GM19452 (cell line): Measurements from ENCODE around the gene PNMA6A.
"Not testable (repeated sequence)": the region's sequence is repeated elsewhere in the genome, so short reads cannot be mapped to it uniquely, and the experiment has no call there.

Experiments used
- ATAC-seq: cut with Tn5 transposase; IDR thresholded peaks from one replicate; pipeline ENCODE4 v1.9.1; 2021; ENCODE audit not compliant: unreplicated experiment

The PNMA6A gene

GRCh38 chrX:153071909-153072583 is at the start of gene PNMA6A:
Gene PNMA6A (plus strand): TSS chrX:153072454. CDS start chrX:153073063, 609 bp downstream.
- not testable (repeated sequence) for ATAC-seq

DNA sequence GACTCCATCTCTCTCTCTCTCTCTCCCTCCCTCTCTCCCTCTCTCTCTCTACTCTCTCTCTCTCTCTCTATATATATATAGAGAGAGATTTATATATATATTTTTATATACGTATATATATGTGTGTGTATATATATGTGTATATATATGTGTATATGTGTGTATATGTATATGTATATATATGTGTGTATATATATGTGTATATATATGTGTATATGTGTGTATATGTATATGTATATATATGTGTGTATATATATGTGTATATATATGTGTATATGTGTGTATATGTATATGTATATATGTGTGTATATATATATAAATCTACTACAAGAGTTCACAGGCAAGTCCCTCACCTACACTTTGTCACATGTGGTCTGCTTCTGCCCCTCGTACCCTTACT is 45.8 kb upstream of the PNMA6A start:
- not testable (repeated sequence) for ATAC-seq

- ATAC-seq, result not testable (repeated sequence)
Observed at GRCh38 chrX:153028487-153028886, 43.8 kb upstream of the PNMA6A start.

DNA sequence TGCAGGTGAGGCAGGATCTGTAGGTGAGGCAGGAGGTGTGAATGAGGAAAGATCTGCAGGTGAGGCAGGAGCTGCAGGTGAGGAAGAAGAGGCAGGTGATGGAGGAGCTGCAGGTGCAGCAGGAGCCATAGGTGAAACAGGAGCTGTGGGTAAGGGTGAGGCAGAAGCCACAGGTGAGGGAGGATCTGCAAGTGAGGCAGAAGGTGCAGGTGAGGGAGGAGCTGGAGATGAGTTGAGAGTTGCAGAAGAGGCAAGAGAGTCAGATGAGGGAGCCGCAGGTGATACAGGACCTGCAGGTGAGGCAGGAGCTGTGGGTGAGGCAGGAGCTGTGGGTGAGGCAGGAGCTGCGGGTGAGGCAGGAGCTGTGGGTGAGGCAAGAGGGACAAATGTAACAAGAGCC is 43.1 kb upstream of the PNMA6A start:
- ATAC-seq, result no peak

- ATAC-seq, result no peak
Observed at GRCh38 chrX:153029875-153030274, 42.4 kb upstream of the PNMA6A start.

DNA sequence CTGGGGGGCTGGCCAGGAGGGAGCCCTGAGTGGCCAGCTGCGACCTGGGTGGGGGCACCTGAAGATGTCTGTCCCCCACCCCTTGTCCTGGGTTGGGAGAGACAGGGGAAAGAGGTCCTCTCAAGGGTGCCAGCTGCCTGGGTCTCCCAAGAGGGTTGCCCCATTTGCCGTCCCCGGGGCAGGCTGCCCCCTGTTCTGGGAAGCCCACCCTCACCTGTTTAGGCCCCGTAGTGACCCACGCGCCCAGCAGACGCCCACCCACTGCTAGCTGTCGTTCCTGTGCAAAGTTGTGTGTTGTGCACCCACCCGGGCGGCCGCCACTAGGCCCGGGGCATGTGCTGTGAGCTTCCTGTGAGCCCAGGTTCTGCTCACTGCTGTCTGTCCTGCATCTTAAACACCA is 41.5 kb upstream of the PNMA6A start:
- no peak for ATAC-seq

- peak; percentile 86 for ATAC-seq
Observed at GRCh38 chrX:153032397-153033118, 39.7 kb upstream of the PNMA6A start.

DNA sequence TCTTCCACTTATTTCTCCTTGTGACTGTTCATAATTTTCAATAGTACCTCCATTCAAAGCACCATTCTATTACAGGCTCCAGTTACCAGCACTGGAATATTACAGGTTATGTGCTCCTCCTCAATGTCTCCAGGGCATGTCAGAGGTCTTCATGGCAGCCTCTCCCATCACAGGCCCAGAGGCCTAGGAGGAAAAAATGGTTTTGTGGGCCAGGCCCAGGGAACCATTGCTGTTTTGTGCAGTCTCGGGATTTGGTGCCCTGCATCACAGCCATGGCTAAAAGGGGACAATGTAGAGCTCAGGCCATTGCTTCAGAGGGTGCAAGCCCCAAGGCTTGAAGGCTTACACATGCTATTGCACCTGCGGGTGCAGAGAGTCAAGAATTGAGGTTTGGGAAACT is 23.2 kb upstream of the PNMA6A start:
- no peak for ATAC-seq

- no peak for ATAC-seq
Observed at GRCh38 chrX:153052534-153052933, 19.7 kb upstream of the PNMA6A start.

DNA sequence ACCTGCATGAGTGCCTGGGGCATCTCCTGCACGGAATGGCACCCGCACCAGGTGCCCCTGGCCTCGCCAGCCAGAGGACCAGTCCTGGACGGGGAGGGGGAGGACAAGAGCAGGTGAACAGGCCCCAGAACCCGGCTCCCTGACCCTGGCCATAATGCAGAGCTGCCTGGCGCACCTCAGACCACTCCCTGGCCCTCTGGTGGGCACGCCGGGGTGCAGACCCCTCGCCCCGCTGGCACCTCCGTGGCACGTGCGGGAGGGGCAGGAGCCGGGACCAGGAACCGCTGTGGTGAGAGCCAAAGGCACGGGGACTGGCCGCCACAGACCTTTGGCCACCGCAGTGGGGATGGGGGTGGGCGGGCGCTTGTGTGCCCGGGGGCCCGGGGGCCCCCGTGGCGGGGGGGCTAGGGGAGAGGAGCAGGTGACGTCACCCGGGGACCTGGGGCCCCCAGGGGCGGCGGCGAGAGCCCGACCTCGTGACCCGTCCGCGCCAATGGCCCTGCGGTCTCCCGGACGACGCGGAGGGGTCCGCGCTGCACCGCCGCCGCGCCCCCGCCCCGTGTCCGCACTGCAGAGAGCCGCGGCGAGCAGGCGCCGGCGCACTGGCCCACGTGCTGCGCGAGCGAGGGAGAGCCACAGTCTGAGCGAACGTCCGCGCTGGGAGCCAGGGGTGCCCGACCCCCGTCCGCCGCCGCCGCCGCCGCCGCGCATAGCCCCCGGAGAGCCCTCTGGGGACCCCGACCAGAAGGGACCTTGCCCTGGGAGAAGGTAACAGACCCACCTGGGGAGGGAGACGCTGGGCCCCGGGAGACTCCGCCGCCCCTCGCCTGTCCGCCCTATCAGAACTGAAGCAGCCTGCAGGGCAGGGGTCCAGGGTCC is 16.1 kb upstream of the PNMA6A start, which contains the start of gene PNMA3:
Gene PNMA3 (plus strand): TSS at position 600 of the 879 bp plus-strand sequence. CDS start 586 bp downstream, outside the sequence.
- ATAC-seq, result no peak

GRCh38 chrX:153057281-153057680 is 15.0 kb upstream of the PNMA6A start:
- ATAC-seq, result no peak

DNA sequence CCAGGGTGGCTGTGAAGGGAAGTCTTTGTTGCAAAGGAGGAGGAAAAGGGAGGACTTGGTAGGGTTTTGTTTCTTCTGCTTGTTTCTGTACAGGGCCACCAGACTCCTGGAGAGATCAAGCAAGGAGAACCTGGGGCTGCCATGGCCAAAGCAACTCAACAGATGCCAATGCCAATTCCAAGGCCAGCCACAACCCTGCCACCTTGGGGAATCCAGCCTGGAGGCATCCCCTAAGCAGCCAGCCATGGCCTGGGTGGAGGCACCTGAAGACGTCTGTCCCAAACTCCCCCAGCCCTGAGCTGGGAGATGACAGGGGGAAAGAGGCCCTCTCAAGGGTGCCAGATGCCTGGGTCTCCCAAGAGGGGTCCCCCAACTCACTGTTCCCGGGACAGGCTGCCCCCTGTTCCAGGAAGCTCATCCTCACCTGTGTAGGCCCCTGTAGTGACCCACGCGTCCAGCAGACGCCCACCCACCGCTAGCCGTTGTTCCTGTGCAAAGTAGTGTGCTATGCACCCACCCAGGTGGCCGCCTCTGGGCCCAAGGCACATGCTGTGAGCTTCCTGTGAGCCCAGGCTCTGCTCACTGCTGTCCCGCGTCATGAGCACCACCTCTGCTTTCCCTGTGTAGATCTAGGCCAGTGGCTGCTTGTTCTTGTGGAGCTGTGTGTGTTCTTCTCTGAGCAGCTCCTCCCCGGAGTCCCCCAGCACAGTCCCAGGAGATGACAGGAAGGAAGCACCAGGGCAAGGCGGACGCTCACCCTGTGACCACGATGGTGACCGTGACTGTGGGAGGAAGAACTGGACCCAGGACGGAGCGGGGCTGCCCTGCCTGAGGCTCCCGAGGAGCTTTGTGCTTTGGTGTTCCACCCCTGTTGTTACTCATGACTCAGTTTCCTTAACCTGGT is 12.8 kb upstream of the PNMA6A start:
- no peak for ATAC-seq

- ATAC-seq, result no peak
Observed at GRCh38 chrX:153060095-153060445, 12.2 kb upstream of the PNMA6A start.

DNA sequence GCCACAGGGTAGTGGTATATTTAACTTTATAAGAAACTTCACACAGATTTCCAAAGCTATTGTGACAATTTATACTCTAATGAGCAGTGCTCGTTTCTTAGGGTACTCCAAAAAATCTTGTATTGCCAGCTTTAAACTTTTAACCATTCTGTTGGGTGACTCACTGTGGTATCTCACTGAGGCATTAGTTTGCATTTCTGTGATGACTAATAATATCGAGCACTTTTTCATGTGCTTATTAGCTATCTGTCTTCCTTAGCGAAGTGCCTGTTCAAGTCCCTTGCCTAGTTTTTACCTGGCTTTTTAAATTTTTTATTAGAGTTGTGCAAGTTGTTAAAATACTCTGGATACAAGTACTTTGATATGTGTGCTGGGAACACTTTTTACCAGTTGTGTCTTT is 10.5 kb upstream of the PNMA6A start:
- no peak for ATAC-seq

DNA sequence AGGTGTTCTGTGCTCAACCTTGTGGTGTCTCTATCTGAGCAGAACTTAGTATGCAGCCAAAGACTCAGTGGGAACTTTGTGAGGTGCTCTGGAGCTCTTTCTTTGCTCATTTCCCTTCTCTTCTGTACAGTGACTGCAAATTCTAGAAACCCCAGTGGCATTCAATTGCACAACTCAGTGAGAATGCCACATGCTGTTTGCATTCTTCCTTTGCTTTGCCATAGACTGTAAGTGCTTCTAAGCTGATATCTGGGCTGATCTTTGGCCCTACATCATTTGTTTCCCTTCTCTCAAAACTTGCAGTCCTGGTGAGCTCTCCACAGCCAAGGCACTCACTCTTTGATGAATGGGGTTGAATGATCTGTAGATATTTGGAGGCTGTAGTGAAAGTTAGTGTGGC is 8.9 kb upstream of the PNMA6A start:
- no peak for ATAC-seq

DNA sequence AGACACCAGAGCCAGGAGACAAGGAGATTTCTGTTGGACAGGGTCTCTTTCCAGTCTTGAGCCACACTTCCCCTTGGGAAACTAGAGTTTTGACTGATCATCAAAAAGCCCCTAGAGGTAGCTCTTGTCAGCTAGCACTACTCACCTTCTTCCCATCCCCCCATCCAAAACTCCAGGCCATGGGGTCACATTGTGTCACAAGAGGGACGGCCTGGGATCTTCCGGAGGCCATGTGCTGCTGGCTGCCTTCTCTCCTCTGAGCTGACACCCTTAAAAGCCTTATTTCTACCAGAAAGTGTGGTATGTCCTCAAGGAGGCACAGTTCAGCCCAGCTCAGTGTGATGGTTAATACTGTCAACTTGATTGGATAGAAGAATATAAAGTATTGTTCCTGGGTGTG is 8.2 kb upstream of the PNMA6A start:
- ATAC-seq, result no peak

- ATAC-seq, result no peak
Observed at GRCh38 chrX:153065389-153065788, 6.9 kb upstream of the PNMA6A start.

DNA sequence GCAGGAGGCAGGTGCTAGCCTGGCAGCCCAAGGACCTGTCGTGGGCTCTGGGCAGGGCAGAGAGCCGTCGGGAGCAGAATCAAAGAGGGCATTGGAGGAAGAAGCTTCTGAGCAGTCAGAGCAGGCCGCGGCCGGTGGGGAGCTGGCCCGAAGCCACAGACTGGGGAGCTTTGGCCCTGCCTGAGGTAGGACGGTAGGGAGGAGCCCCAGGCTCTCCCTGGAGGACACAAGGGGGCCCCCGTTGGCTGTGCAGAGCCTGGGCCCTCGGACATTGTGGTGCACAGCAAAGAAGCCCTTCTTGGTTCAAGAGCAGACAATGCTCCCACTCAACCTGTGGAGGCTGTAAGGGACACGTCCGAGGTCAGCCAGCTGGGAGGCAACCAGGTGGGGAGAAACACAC is 5.9 kb upstream of the PNMA6A start:
- not testable (repeated sequence) for ATAC-seq

DNA sequence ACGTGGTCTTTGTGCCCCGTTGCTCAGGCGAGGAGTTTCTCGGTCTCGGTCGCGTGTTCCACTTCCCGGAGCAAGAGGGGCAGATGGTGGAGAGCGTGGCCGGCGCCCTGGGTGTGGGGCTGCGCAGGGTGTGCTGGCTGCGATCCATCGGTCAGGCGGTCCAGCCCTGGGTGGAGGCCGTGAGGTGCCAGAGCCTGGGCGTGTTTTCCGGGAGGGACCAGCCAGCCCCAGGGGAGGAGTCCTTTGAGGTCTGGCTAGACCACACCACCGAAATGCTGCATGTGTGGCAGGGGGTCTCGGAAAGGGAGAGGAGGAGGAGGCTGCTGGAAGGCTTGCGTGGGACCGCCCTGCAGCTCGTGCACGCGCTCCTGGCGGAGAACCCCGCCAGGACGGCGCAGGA is 1.1 kb downstream of the PNMA6A start:
- ATAC-seq, result not testable (repeated sequence)

DNA sequence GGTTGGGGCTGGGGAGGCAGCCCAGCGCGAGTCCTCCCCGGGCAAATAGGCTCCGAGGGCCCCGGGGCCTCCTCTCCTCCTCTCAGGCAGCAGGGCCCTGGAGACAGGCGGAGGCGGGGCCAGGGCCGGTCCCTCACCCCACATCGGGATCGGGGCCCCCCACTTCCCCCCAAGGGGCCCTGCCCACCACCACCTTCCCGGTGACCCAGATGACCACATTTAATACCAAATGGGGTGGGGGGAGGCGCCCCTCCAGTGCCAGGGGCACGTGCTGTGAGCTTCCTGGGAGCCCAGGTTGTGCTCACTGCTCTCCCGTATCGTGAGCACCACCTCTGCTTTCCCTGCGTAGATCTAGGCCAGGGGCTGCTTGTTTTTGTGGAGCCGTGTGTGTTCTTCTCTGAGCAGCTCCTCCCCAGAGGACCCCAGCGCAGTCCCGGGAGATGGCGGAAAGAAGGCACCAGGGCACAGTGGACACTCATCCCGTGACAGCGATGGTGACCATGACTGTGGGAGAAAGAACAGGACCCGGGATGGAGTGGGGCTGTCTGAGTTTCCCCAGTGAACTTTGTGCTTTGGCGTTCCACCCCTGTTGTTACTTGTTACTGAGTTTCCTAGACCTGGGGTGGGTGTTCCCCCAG is 2.1 kb downstream of the PNMA6A start:
- no peak for ATAC-seq
